GM12872 (cell line): ENCODE data around the gene MAPK11.

Source experiments
- TF ChIP-seq, protein P1 (sequence below): IDR thresholded peaks from 3 replicates; pipeline ENCODE4 v1.5.1; 2011; ENCODE audit warnings: low read depth, mild to moderate bottlenecking, low read length, moderate library complexity; ENCODE audit not compliant: insufficient read depth

Gene MAPK11

DNA sequence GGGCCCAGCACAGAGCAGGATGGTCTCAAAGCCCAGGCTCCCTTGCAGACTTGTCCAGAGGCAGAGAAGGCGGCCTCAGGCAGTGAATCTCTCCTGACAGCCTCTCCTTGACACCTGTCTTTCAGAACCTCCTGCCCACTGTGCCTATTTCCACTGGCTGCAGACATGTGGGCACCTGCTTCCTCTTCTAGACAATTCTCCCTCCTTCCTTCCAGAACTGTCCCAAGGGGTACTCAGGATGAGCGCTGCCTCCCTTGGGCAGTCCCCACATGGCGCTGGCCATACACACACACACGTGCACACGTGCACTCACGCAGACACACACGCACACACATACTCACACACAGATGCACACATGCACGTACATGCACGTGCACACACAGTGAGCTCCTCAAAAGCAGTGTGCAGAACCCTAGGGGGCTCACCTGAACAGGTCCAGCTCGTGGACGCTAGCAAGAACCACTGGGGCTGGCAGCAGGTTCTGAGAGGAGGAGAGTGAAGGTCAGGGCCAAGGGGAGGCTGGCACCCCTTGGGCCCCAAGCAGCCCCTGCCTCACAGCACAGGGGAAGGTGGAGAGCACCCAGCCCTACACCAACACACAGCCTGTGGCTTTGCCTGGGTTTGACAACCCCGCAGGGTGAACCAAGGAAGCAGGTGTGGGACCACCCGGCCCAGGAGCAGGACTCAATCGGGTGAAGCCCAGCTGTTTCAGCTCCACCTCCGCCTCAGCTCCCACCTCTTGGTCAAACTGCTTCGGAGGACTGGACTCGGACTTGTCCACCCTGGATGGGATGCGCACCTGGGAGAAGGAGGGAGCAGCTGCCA is 45.3 kb upstream of the MAPK11 start:
- TF ChIP-seq, protein P1, sequence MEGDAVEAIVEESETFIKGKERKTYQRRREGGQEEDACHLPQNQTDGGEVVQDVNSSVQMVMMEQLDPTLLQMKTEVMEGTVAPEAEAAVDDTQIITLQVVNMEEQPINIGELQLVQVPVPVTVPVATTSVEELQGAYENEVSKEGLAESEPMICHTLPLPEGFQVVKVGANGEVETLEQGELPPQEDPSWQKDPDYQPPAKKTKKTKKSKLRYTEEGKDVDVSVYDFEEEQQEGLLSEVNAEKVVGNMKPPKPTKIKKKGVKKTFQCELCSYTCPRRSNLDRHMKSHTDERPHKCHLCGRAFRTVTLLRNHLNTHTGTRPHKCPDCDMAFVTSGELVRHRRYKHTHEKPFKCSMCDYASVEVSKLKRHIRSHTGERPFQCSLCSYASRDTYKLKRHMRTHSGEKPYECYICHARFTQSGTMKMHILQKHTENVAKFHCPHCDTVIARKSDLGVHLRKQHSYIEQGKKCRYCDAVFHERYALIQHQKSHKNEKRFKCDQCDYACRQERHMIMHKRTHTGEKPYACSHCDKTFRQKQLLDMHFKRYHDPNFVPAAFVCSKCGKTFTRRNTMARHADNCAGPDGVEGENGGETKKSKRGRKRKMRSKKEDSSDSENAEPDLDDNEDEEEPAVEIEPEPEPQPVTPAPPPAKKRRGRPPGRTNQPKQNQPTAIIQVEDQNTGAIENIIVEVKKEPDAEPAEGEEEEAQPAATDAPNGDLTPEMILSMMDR = no peak

DNA sequence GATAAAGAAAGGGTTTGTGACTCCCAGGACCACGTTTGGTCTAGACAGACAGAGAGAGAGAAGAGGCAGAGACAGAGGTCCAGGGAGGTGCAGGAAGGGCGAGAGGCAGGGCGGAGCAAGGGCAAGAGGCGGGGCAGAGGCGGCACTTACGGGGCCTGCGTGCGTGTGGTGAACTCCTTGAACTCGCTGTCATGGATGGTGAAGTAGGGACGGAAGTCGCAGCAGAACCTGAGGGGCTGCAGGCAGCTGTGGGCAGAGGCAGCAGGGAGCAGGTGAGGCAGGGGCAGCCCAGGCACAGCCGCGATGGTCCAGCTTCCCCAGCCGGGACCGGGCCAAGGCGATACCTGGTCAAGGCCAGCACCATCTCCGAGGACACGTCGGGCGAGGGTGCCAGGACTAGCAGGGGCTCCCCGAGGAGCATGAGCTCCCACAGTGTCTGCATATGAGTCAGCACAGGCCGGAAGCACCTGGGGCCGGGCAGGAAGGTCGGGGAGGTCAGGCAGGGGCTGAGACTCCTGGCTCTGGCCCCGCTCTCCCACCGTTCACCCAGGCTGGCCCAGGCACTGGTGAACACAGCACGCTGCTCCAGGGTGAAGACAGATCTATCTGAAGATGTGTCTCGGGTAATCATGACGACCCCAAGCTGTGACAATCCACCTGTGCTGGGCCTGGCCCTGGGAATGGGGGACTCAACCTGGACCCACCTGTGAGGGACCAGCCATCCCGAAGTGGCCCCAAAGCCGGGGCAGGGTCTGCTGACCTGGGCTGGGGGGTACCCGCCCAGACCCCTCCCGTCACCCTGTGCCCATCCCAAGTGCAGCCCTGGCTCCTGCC is 44.5 kb upstream of the MAPK11 start:
- TF ChIP-seq, protein P1 = no peak

DNA sequence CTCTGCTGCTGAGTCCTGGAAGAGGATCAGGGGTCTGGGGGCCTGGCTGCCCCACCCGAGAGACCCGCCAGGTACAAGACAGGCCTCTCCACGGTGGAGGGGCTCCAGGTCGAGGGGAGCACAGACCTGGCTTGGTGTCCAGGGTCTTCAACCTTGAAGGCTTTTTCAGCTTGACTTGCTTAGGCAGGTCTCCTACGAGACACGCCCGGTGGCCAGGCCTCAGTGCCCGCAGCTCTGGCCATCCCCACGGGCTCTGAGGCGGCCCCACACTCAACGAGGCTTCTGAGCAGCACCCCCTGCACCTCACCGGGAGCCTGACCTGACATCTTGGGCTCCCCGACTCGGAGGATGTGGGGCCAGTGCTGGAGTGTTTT is 43.9 kb upstream of the MAPK11 start:
- TF ChIP-seq, protein P1 = no peak

DNA sequence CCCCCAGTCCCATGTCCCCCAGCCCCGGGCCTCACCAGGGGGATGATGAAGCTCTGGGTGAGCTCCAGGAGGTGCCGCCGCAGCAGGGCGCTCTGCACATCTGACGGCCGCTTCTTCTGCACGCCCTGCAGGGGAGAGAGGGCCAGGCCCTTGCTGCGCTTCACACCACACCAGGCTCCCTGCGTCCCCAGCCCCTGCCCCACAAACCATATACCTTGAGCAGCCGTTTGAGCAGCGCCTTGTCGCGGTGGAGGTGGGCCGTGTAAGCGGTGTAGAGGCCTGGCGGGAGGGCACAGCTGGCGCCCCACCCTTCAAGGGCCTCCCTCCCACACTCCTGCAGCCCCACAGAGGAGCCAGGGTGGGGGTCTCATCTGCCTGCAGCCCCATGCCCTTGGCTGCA is 43.4 kb upstream of the MAPK11 start:
- TF ChIP-seq, protein P1 = no peak

DNA sequence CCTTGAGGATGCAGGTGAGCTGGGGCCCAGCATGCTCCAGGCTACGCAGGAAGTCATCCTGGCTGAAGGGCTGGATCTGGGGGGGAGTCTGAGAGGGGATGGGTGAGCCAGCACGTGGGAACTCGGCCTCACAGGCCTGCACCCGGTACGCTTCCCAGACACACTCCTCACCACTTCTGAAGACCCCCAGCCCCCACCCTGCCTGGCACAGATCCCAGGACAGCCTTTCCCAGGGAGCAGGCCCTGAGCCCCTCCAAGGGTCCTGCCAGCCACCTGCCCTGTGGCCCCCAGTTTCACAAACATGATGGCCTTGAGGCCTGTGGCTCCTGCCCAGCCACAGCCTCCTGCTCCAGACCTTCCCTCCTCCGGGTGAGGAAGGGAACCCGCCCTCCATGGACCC is 42.8 kb upstream of the MAPK11 start:
- TF ChIP-seq, protein P1 = no peak

DNA sequence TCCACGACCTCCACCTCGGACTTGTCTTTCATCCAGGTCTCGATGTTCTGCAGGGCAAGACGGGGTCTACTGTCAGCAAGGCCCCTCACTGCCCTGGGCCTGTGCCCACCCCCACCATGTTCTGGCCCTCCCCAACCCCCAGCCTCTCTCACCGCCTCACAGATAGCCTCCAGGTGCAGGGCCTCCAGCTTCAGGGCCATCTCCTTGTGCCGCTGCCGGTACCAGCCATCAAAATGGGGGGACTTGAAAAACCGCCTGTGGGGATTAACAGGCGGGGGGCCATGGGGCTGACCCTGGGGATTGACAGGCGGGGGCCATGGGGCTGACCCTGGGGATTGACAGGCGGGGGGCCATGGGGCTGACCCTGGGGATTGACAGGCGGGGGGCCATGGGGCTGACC is 42.2 kb upstream of the MAPK11 start:
- TF ChIP-seq, protein P1 = no peak

DNA sequence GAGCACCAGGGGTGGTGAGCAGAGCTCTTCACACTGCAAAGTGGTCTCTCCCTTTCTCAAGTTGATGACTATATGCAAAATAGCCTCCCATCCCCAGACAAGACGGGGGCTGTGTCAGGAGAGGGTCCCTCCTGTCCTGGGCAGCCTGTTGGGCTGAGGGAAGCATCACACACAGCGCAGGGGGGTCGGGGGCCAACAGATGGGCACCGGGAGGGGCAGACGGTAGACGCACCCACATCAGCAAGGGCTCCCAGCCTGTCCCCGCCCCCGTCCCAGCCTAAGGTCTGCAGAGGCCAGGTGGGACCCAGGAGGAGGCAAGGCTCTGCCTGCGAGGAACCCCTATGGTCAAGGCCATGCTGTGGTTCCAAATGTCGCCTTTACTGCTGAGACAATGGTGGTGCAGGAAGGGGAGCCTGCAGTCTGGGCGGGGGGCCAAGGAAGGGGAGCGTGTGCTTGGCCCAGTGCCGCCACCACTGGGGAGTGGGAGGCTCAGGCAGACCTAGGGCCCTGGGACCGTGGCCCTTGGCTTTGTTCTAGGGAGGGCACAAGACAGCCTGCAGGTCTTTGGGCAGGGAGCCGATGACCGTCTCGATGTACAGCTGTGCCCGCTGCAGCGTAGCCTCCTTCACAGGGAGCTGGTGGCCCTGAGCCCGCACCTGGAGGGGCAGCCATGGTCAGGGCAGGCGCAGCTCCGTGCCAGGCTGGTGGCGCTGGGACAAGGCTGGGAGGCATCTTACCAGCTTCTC is 41.6 kb upstream of the MAPK11 start:
- TF ChIP-seq, protein P1 = no peak
